WTC11 (cell line): Measurements from ENCODE around the gene WDR47. TPM values are rescaled to one million over a fixed set of nuclear protein-coding genes. Genes with fewer than 3 reads are reported as not detected.
A peak's percentile ranks its signal among the peaks of the same experiment; 100 is the strongest.

Source experiments
- ATAC-seq: fragments of 200-7000 bp; cut with Tn5 transposase; 2 replicates; pipeline ENCODE4 v1.10.0; 2021; ENCODE audit warnings: mild to moderate bottlenecking, moderate library complexity
- CTCF ChIA-PET: fragments of 300-600 bp; sonication (Branson Sonifier 250); formaldehyde crosslinking; loops from one replicate; lab custom pipeline; 2021; ENCODE audit warnings: antibody characterized with exemption; lab: Charles Lee
- POLR2A ChIA-PET: fragments of 350-600 bp; sonication (Branson Sonifier 250); formaldehyde crosslinking; loops from one replicate; lab custom pipeline; 2021; ENCODE audit warnings: antibody characterized with exemption; lab: Charles Lee
- DNase-seq: peaks from one replicate; pipeline ENCODE4 v3.0.0; 2021; ENCODE audit warnings: low spot score
- H3K27ac Mint-ChIP-seq: 2 replicates; pipeline ENCODE4 v1.8.0; 2021; ENCODE audit warnings: mixed read lengths
- H3K27me3 Mint-ChIP-seq: 2 replicates; pipeline ENCODE4 v1.8.0; 2021; ENCODE audit warnings: low read depth, mild to moderate bottlenecking, moderate library complexity, mixed read lengths
- H3K36me3 Mint-ChIP-seq: 2 replicates; pipeline ENCODE4 v1.8.0; 2021; ENCODE audit warnings: mixed read lengths
- H3K4me1 Mint-ChIP-seq: 2 replicates; pipeline ENCODE4 v1.8.0; 2022; ENCODE audit warnings: mixed read lengths
- H3K4me3 Mint-ChIP-seq: 2 replicates; pipeline ENCODE4 v1.8.0; 2021; ENCODE audit warnings: mild to moderate bottlenecking, moderate library complexity, mixed read lengths
- H3K9me3 Mint-ChIP-seq: 2 replicates; pipeline ENCODE4 v1.8.0; 2021; ENCODE audit warnings: mixed read lengths
- ETV6 ChIP-seq: sonication (generic); formaldehyde crosslinking; IDR thresholded peaks from 2 replicates; pipeline ENCODE4 v1.8.1; 2022; ENCODE audit warnings: mild to moderate bottlenecking, missing genetic modification reagents
- IRF2 ChIP-seq: sonication (generic); formaldehyde crosslinking; IDR thresholded peaks from 2 replicates; pipeline ENCODE4 v1.8.0; 2022; ENCODE audit warnings: low read depth, missing genetic modification reagents, borderline replicate concordance
- MYBL2 ChIP-seq: sonication (generic); formaldehyde crosslinking; IDR thresholded peaks from 2 replicates; pipeline ENCODE4 v1.8.1; 2023; ENCODE audit warnings: mild to moderate bottlenecking, moderate library complexity, missing genetic modification reagents
- PRRX2 ChIP-seq: fragments of 250-450 bp; sonication (Bioruptor Pico); IDR thresholded peaks from 2 replicates; pipeline ENCODE4 v1.8.0; 2021; ENCODE audit warnings: mild to moderate bottlenecking
- SOX15 ChIP-seq: fragments of 250-450 bp; sonication (Bioruptor Pico); IDR thresholded peaks from 2 replicates; pipeline ENCODE4 v1.9.0; 2021; ENCODE audit warnings: mild to moderate bottlenecking
- TCF7 ChIP-seq: sonication (generic); formaldehyde crosslinking; IDR thresholded peaks from 2 replicates; pipeline ENCODE4 v1.8.0; 2022; ENCODE audit warnings: mild to moderate bottlenecking, low read depth, missing genetic modification reagents, moderate library complexity
- ZNF121 ChIP-seq: sonication (generic); formaldehyde crosslinking; IDR thresholded peaks from 2 replicates; pipeline ENCODE4 v1.8.0; 2023; ENCODE audit warnings: missing genetic modification reagents
- ZNF219 ChIP-seq: sonication (generic); formaldehyde crosslinking; IDR thresholded peaks from 2 replicates; pipeline ENCODE4 v1.8.0; 2023; ENCODE audit warnings: missing genetic modification reagents, mild to moderate bottlenecking, borderline replicate concordance
- ZNF232 ChIP-seq: sonication (generic); formaldehyde crosslinking; IDR thresholded peaks from 2 replicates; pipeline ENCODE4 v1.8.0; 2022; ENCODE audit warnings: mild to moderate bottlenecking, missing genetic modification reagents
- total RNA-seq: library from RNA; stranded (reverse); gene quantifications from 3 replicates; pipeline ENCODE4 v1.2.3, GENCODE V29; 2021
- TF ChIP-seq, protein P1 (sequence below): sonication (generic); formaldehyde crosslinking; IDR thresholded peaks from 2 replicates; pipeline ENCODE4 v1.8.0; 2023; ENCODE audit warnings: mild to moderate bottlenecking, missing genetic modification reagents
- TF ChIP-seq, protein P2 (sequence below): sonication (generic); formaldehyde crosslinking; IDR thresholded peaks from 2 replicates; pipeline ENCODE4 v1.8.1; 2023; ENCODE audit warnings: mild to moderate bottlenecking, missing genetic modification reagents, moderate library complexity
- TF ChIP-seq, protein P3 (sequence below): sonication (generic); formaldehyde crosslinking; IDR thresholded peaks from 2 replicates; pipeline ENCODE4 v1.8.1; 2023; ENCODE audit warnings: mild to moderate bottlenecking, missing genetic modification reagents, moderate library complexity
- TF ChIP-seq, protein P4 (sequence below): sonication (generic); formaldehyde crosslinking; IDR thresholded peaks from 2 replicates; pipeline ENCODE4 v1.8.0; 2023; ENCODE audit warnings: missing genetic modification reagents, mild to moderate bottlenecking, borderline replicate concordance
- TF ChIP-seq, protein P5 (sequence below): sonication (generic); formaldehyde crosslinking; IDR thresholded peaks from 2 replicates; pipeline ENCODE4 v1.8.1; 2022; ENCODE audit warnings: mild to moderate bottlenecking, moderate library complexity, missing genetic modification reagents
- TF ChIP-seq, protein P6 (sequence below): fragments of 250-450 bp; sonication (Bioruptor Pico); conservative IDR thresholded peaks from 2 replicates; pipeline ENCODE4 v1.9.0; 2021; ENCODE audit warnings: mild to moderate bottlenecking
- TF ChIP-seq, protein P7 (sequence below): sonication (generic); formaldehyde crosslinking; IDR thresholded peaks from 2 replicates; pipeline ENCODE4 v1.8.1; 2022; ENCODE audit warnings: low read depth, mild to moderate bottlenecking, moderate library complexity, missing genetic modification reagents, borderline replicate concordance
- TF ChIP-seq, protein P8 (sequence below): sonication (generic); formaldehyde crosslinking; conservative IDR thresholded peaks from 2 replicates; pipeline ENCODE4 v1.8.1; 2023; ENCODE audit warnings: mild to moderate bottlenecking, low read depth, missing genetic modification reagents, moderate library complexity
- TF ChIP-seq, protein P9 (sequence below): sonication (generic); formaldehyde crosslinking; IDR thresholded peaks from 2 replicates; pipeline ENCODE4 v1.8.0; 2022; ENCODE audit warnings: mild to moderate bottlenecking, missing genetic modification reagents

Gene WDR47
- total RNA-seq, 1 experiment from 2014 or later = 7.0 TPM

DNA sequence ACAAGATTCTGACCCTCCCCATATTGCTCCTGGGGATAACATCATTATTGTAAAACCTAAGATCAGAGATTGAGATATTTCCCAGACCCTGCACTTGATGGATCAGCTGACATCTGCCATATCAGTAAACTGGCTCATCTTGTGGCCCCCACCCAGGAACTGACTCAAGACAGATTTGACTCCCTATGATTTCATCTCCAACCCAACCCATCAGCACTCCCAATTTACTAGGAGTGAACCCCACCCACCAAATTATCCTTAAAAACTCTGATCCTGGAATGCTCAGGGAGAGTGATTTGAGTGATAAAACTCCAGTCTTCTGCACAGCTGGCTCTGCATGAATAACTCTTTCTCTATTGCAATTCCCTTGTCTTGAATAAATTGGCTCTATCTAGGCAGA is 72.6 kb downstream of the WDR47 start (continued):
- TF ChIP-seq, protein P1, sequence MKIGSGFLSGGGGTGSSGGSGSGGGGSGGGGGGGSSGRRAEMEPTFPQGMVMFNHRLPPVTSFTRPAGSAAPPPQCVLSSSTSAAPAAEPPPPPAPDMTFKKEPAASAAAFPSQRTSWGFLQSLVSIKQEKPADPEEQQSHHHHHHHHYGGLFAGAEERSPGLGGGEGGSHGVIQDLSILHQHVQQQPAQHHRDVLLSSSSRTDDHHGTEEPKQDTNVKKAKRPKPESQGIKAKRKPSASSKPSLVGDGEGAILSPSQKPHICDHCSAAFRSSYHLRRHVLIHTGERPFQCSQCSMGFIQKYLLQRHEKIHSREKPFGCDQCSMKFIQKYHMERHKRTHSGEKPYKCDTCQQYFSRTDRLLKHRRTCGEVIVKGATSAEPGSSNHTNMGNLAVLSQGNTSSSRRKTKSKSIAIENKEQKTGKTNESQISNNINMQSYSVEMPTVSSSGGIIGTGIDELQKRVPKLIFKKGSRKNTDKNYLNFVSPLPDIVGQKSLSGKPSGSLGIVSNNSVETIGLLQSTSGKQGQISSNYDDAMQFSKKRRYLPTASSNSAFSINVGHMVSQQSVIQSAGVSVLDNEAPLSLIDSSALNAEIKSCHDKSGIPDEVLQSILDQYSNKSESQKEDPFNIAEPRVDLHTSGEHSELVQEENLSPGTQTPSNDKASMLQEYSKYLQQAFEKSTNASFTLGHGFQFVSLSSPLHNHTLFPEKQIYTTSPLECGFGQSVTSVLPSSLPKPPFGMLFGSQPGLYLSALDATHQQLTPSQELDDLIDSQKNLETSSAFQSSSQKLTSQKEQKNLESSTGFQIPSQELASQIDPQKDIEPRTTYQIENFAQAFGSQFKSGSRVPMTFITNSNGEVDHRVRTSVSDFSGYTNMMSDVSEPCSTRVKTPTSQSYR (CRISPR knock-in tag) = no peak
- TF ChIP-seq, protein P2, sequence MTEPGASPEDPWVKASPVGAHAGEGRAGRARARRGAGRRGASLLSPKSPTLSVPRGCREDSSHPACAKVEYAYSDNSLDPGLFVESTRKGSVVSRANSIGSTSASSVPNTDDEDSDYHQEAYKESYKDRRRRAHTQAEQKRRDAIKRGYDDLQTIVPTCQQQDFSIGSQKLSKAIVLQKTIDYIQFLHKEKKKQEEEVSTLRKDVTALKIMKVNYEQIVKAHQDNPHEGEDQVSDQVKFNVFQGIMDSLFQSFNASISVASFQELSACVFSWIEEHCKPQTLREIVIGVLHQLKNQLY = no peak
- TF ChIP-seq, protein P3, sequence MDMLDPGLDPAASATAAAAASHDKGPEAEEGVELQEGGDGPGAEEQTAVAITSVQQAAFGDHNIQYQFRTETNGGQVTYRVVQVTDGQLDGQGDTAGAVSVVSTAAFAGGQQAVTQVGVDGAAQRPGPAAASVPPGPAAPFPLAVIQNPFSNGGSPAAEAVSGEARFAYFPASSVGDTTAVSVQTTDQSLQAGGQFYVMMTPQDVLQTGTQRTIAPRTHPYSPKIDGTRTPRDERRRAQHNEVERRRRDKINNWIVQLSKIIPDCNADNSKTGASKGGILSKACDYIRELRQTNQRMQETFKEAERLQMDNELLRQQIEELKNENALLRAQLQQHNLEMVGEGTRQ = no peak
- TF ChIP-seq, protein P4, sequence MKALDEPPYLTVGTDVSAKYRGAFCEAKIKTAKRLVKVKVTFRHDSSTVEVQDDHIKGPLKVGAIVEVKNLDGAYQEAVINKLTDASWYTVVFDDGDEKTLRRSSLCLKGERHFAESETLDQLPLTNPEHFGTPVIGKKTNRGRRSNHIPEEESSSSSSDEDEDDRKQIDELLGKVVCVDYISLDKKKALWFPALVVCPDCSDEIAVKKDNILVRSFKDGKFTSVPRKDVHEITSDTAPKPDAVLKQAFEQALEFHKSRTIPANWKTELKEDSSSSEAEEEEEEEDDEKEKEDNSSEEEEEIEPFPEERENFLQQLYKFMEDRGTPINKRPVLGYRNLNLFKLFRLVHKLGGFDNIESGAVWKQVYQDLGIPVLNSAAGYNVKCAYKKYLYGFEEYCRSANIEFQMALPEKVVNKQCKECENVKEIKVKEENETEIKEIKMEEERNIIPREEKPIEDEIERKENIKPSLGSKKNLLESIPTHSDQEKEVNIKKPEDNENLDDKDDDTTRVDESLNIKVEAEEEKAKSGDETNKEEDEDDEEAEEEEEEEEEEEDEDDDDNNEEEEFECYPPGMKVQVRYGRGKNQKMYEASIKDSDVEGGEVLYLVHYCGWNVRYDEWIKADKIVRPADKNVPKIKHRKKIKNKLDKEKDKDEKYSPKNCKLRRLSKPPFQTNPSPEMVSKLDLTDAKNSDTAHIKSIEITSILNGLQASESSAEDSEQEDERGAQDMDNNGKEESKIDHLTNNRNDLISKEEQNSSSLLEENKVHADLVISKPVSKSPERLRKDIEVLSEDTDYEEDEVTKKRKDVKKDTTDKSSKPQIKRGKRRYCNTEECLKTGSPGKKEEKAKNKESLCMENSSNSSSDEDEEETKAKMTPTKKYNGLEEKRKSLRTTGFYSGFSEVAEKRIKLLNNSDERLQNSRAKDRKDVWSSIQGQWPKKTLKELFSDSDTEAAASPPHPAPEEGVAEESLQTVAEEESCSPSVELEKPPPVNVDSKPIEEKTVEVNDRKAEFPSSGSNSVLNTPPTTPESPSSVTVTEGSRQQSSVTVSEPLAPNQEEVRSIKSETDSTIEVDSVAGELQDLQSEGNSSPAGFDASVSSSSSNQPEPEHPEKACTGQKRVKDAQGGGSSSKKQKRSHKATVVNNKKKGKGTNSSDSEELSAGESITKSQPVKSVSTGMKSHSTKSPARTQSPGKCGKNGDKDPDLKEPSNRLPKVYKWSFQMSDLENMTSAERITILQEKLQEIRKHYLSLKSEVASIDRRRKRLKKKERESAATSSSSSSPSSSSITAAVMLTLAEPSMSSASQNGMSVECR (CRISPR knock-in tag) = no peak
- TF ChIP-seq TCF7 (CRISPR knock-in tag) = no peak
- no peak for TF ChIP-seq SOX15 (CRISPR knock-in tag)
- TF ChIP-seq, all 79 proteins: peak for 0

DNA sequence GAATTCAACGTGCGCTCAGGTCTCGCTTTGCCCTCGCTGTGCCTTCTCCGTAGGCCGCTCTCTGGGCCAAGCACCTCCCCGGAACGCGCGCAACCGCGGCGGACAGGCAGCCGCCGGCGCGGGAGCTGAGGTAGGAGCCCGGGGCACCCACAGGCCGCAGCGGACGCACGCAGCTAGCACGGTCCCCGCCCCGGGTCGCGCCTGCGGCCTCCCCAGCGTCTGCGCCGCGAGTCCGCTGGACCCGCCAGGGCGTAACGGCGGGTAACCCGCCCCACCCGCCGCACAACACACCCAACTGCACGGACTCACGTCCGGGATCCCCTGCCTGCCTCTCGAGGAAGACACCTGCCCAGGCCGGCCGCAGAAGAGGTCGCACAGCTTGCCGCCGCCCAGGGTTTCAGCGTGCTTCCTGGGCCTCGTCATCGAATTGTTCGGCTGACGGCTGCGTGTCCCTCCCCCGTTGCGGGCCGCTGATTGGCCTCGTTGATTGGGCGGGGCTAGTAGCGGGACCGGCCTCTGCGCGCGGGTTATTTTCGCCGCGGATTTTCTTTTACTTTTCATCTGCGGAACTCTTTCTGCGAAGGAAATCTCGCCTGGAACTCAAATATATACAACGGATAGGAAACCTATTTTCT is 78.7 kb downstream of the WDR47 start, which contains the start of gene CLCC1:
Gene CLCC1 (minus strand): TSS at position 433 of the 635 bp plus-strand sequence. CDS start 13,047 bp downstream, outside the sequence.
- POLR2A ChIA-PET = interaction anchor here (0.7 kb wide), 1 partner anchor 293 kb away, joined by 4 read pairs; no protein-coding TSS in a partner anchor
- no peaks in the 10 kb centered on the region for H3K9me3 Mint-ChIP-seq
- TF ChIP-seq, protein P5, sequence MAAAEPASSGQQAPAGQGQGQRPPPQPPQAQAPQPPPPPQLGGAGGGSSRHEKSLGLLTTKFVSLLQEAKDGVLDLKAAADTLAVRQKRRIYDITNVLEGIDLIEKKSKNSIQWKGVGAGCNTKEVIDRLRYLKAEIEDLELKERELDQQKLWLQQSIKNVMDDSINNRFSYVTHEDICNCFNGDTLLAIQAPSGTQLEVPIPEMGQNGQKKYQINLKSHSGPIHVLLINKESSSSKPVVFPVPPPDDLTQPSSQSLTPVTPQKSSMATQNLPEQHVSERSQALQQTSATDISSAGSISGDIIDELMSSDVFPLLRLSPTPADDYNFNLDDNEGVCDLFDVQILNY (CRISPR knock-in tag) = peak; percentile 77
- TF ChIP-seq, protein P6, sequence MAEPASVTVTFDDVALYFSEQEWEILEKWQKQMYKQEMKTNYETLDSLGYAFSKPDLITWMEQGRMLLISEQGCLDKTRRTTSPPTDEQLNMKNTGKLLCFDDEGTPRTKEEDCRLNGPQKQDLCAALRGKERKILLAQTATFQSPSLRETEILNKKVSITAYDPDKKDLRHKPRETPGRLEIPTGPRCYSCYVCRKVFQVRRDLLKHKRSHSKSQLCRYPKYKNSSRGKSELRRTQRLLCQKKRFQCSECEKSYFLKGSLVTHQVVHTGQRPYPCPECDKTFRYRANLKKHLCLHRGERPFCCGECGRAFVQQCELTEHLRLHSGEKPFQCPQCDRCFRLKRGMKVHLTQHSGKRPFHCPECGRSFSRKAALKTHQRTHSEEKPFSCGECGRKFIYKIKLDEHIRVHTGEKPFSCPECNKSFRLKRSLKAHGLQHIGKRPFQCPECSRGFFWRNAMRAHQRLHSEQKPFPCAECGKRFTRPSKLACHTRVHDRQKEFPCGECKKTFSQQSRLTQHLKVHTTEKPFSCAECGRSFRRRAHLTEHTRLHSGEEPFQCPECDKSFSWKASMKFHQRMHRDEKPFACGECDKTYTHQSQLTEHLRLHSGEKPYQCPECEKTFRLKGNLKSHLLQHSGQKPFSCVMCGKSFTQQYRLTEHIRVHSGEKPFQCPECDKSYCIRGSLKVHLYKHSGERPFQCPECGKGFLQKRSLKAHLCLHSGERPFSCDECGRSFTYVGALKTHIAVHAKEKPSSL (CRISPR knock-in tag) = no peak
- TF ChIP-seq, protein P7, sequence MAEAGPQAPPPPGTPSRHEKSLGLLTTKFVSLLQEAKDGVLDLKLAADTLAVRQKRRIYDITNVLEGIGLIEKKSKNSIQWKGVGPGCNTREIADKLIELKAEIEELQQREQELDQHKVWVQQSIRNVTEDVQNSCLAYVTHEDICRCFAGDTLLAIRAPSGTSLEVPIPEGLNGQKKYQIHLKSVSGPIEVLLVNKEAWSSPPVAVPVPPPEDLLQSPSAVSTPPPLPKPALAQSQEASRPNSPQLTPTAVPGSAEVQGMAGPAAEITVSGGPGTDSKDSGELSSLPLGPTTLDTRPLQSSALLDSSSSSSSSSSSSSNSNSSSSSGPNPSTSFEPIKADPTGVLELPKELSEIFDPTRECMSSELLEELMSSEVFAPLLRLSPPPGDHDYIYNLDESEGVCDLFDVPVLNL (CRISPR knock-in tag) = peak; percentile 62; the same call in 1 of the 2 replicates
- TF ChIP-seq PRRX2 (CRISPR knock-in tag) (0 out of 2 replicates have a peak, but pooled peaks have one; percentile 13), IRF2 (CRISPR knock-in tag) (no peak), ETV6 (CRISPR knock-in tag) (peak; percentile 86), MYBL2 (CRISPR knock-in tag) (0 out of 2 replicates have a peak, but pooled peaks have one; percentile 53), ZNF232 (0 out of 2 replicates have a peak, but pooled peaks have one; percentile 74), ZNF219 (peak; percentile 62; the same call in 1 of the 2 replicates), ZNF121 (no peak)
- TF ChIP-seq, protein P8, sequence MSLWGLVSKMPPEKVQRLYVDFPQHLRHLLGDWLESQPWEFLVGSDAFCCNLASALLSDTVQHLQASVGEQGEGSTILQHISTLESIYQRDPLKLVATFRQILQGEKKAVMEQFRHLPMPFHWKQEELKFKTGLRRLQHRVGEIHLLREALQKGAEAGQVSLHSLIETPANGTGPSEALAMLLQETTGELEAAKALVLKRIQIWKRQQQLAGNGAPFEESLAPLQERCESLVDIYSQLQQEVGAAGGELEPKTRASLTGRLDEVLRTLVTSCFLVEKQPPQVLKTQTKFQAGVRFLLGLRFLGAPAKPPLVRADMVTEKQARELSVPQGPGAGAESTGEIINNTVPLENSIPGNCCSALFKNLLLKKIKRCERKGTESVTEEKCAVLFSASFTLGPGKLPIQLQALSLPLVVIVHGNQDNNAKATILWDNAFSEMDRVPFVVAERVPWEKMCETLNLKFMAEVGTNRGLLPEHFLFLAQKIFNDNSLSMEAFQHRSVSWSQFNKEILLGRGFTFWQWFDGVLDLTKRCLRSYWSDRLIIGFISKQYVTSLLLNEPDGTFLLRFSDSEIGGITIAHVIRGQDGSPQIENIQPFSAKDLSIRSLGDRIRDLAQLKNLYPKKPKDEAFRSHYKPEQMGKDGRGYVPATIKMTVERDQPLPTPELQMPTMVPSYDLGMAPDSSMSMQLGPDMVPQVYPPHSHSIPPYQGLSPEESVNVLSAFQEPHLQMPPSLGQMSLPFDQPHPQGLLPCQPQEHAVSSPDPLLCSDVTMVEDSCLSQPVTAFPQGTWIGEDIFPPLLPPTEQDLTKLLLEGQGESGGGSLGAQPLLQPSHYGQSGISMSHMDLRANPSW (CRISPR knock-in tag) = no peak
- TF ChIP-seq, protein P9, sequence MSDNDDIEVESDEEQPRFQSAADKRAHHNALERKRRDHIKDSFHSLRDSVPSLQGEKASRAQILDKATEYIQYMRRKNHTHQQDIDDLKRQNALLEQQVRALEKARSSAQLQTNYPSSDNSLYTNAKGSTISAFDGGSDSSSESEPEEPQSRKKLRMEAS (CRISPR knock-in tag) = peak; percentile 82

More for the DNA sequence above, 78.7 kb downstream of the WDR47 start, which contains the start of gene CLCC1:
- Mint-ChIP-seq H3K4me1 (peaks cover 17% of the 10 kb centered on the region), H3K27me3 (no peaks in the 10 kb centered on the region), H3K27ac (peak within 1 kb of the TSS; percentile 45), H3K36me3 (no peaks in the 10 kb centered on the region), H3K4me3 (peak within 1 kb of the TSS; percentile 80)
- CTCF ChIA-PET = interaction anchor here (0.8 to 1.2 kb wide), 3 partner anchors 15 to 238 kb away, joined by 3 to 4 read pairs (median 3); no protein-coding TSS in a partner anchor
- peak; percentile 95 for ATAC-seq
- DNase-seq = peak; percentile 90
